ENCODE results near the gene CCDC14. TPM values are rescaled to one million over a fixed set of nuclear protein-coding genes. Genes with fewer than 3 reads are reported as not detected.

The CCDC14 gene
- total and polyA plus RNA-seq, 7 donors: 3.5 to 7.3 (median 5.6) TPM

GRCh38 chr3:123935830-123936229 is 25.2 kb downstream of the CCDC14 start:
- TF ChIP-seq CTCF (IDR thresholded peaks at IDR 0.05): no peak
- DNase-seq: no peak

DNA sequence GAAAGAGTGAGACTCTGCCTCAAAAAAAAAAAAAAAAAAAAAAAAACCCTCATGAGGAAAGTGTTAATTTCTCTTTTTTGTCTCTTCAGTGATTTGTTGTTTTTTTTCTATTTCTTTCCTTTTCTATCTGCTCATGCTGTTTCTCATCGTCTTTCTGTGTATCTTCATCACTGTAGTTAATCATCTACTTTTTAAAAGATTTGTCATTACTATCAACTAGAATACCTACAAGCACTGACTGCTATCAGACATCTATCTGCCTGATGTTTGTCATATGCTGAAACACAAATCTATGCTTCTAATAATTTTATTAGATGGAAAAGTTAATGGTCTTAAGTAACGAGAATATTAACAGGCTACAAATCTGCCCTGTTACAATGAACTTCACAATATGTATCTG is 26.8 kb downstream of the CCDC14 start:
- no peak for ATAC-seq
- TF ChIP-seq CTCF (IDR thresholded peaks at IDR 0.05): no peak
- no peaks in the 10 kb centered on the region for H3K9me3 ChIP-seq
- no peaks in the 10 kb centered on the region for H3K4me1 ChIP-seq
- peaks cover 0 to 49% of the 10 kb centered on the region in 2 donors for H3K36me3 ChIP-seq (ENCODE audit: insufficient read depth in 1 of 2, low read depth in 1 of 2)
- DNase-seq: no peak
- intact Hi-C loops (cut with DNase I): no loop called here
- H3K27me3 ChIP-seq (ENCODE audit: insufficient read depth in 3 of 3, low read length in 2 of 3): no peaks in the 10 kb centered on the region
- 78 to 87% (median 86%) methylated on average over 2 of the region's 2 CpGs for WGBS, 3 donors
- H3K27ac ChIP-seq: no peak overlapping the region
- no peak overlapping the region for H3K4me3 ChIP-seq

More at GRCh38 chr3:123935830-123936229, 25.2 kb downstream of the CCDC14 start:
- H3K27ac ChIP-seq: no peak overlapping the region
- no peaks in the 10 kb centered on the region for H3K4me1 ChIP-seq
- intact Hi-C loops (cut with DNase I): no loop called here
- ATAC-seq: no peak
- H3K36me3 ChIP-seq (ENCODE audit: insufficient read depth in 1 of 2, low read depth in 1 of 2): peaks cover 0 to 35% of the 10 kb centered on the region in 2 donors
- H3K27me3 ChIP-seq (ENCODE audit: insufficient read depth in 3 of 3, low read length in 2 of 3): no peaks in the 10 kb centered on the region
- H3K9me3 ChIP-seq: no peaks in the 10 kb centered on the region
- H3K4me3 ChIP-seq: no peak overlapping the region

DNA sequence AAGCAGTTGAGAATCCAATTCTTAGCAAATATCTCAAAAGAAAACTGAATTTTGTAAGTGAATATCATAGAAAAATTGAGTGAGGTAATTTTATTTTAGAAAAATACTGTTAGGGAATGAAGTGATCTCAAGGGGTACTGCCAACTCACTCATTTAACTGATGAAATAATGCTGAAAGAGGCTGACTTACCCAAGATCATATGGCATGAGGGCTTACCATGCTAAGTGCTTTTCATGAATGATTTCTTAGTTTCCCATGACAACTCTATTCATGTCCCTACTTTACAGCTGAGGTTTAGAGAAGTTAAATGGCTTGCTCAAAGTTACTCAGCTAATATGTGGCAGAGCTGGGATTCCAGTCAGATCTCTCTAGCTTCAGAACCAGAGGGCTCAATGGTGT is 30.6 kb downstream of the CCDC14 start:
- no peak for DNase-seq
- H3K9me3 ChIP-seq: no peaks in the 10 kb centered on the region
- no peak overlapping the region for H3K4me3 ChIP-seq
- intact Hi-C loops (cut with DNase I): no loop called here
- no peak overlapping the region for H3K27ac ChIP-seq
- H3K36me3 ChIP-seq (ENCODE audit: insufficient read depth in 1 of 2, low read depth in 1 of 2): peaks cover 0 to 40% of the 10 kb centered on the region in 2 donors
- ATAC-seq: no peak
- no peak for TF ChIP-seq CTCF (IDR thresholded peaks at IDR 0.05)
- no peaks in the 10 kb centered on the region for H3K4me1 ChIP-seq
- H3K27me3 ChIP-seq (ENCODE audit: insufficient read depth in 3 of 3, low read length in 2 of 3): no peaks in the 10 kb centered on the region

- H3K27ac ChIP-seq: no peak overlapping the region
- ATAC-seq (no peak), DNase-seq (peak in 1 of 2 donors; percentile 15)
- intact Hi-C loops (cut with DNase I): no loop called here
- no peak for TF ChIP-seq CTCF (IDR thresholded peaks at IDR 0.05)
- no peaks in the 10 kb centered on the region for H3K27me3 ChIP-seq (ENCODE audit: insufficient read depth in 3 of 3, low read length in 2 of 3)
- no peak overlapping the region for H3K4me3 ChIP-seq
- peaks cover 0 to 40% of the 10 kb centered on the region in 2 donors for H3K36me3 ChIP-seq (ENCODE audit: insufficient read depth in 1 of 2, low read depth in 1 of 2)
- WGBS, 3 donors: 93 to 97% (median 95%) methylated on average over 9 of the region's 9 CpGs
- H3K9me3 ChIP-seq: no peaks in the 10 kb centered on the region
- H3K4me1 ChIP-seq: no peaks in the 10 kb centered on the region
These were observed 31.7 kb downstream of the CCDC14 start for GRCh38 chr3:123929325-123929724.

DNA sequence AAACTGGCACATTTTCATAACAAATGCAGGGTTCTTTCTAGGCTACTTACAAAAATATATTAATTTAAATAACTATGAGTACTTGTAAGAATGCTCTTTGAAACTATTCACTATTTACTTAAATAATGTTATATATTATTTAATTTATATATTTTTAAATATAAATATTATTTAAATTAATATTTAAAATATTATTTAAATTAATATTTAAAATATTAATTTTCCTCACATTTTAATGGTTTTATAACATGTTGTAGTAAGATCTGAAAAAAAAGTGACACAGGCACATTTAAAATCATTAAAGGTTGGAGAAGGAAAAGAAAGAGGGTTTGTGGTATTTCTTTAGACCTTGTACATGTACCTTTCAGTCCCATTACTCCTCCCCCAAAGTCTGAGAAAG is 34.6 kb downstream of the CCDC14 start:
- Histone ChIP-seq H3K27me3 (ENCODE audit: insufficient read depth in 3 of 3, low read length in 2 of 3) (no peaks in the 10 kb centered on the region), H3K9me3 (no peaks in the 10 kb centered on the region), H3K27ac (no peak overlapping the region), H3K36me3 (ENCODE audit: insufficient read depth in 1 of 2, low read depth in 1 of 2) (peaks cover 0 to 20% of the 10 kb centered on the region in 2 donors), H3K4me3 (no peak overlapping the region), H3K4me1 (no peaks in the 10 kb centered on the region)
- TF ChIP-seq CTCF (IDR thresholded peaks at IDR 0.05): no peak
- intact Hi-C loops (cut with DNase I): no loop called here
- no peak for DNase-seq
- ATAC-seq: no peak
